Activated naive CD8-positive, alpha-beta T cell treated with anti-CD3 and anti-CD28 coated beads for 36 hours (primary cell): Measurements from ENCODE around the gene EBNA1BP2. TPM values are rescaled to one million over a fixed set of nuclear protein-coding genes. Genes with fewer than 3 reads are reported as not detected.

Source experiments
- DNase-seq: peaks from one replicate; pipeline ENCODE4 v3.0.0; 2021
- H3K27ac Mint-ChIP-seq: one replicate; pipeline ENCODE4 v1.8.0; 2022; ENCODE audit warnings: mild to moderate bottlenecking, moderate library complexity, mixed read lengths
- H3K27me3 Mint-ChIP-seq: one replicate; pipeline ENCODE4 v1.8.0; 2022; ENCODE audit warnings: mild to moderate bottlenecking, mixed read lengths
- H3K36me3 Mint-ChIP-seq: one replicate; pipeline ENCODE4 v1.8.0; 2021; ENCODE audit warnings: mild to moderate bottlenecking, mixed read lengths
- H3K4me1 Mint-ChIP-seq: one replicate; pipeline ENCODE4 v1.8.0; 2021; ENCODE audit warnings: mixed read lengths
- H3K4me3 Mint-ChIP-seq: one replicate; pipeline ENCODE4 v1.8.0; 2022; ENCODE audit warnings: mild to moderate bottlenecking, moderate library complexity, mixed read lengths
- H3K9me3 Mint-ChIP-seq: one replicate; pipeline ENCODE4 v1.8.0; 2022; ENCODE audit warnings: mixed read lengths
- total RNA-seq, 2 experiments: library from RNA; stranded (reverse); gene quantifications; one replicate each; pipeline ENCODE4 v1.2.3, GENCODE V29; 2021

The EBNA1BP2 gene
- total RNA-seq, 2 experiments from 2014 or later: 164 to 167 TPM

DNA sequence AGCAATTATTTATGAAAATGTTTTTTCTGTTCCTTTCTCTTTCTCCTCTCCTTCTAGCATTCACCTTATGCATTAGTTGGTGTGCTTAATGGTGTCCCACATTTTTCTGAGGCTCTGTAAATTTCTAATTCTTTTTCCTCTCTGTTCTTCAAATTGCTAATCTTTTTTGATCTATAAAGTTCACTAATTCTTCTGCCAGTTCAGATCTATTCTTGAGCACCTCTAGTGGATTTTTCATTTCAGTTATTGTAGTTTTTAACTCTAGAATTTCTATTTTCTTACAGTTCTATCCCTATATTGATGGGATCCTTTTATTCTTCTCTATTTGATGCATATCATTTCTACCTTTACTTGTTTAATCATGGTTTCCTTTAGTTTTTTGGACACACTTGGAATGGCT, 22.4 kb upstream of the EBNA1BP2 start:
- no peak overlapping the region for H3K27ac Mint-ChIP-seq
- no peak for DNase-seq
- H3K4me1 Mint-ChIP-seq: no peaks in the 10 kb centered on the region
- peaks cover 17% of the 10 kb centered on the region for H3K9me3 Mint-ChIP-seq
- H3K27me3 Mint-ChIP-seq: peaks cover 23% of the 10 kb centered on the region
- H3K36me3 Mint-ChIP-seq: peaks cover 7% of the 10 kb centered on the region
- H3K4me3 Mint-ChIP-seq: no peak overlapping the region

DNA sequence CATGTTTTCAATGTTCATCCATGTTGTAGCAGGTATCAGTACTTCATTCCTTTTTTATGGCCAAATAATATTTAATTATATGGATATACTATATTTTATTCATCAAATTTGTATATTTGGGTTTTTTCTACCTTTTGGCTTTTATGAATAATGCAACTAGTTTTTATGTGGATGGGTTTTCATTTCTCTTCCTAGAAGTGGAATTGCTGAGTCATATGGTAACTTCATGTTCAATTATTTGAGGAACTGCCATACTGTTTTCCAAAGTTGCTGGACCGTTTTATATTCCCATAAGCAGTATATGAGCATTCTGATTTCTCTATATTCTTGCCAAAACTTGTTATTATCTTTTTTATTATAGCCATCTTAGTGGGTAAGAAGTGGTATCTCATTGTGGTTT, 16.0 kb upstream of the EBNA1BP2 start:
- no peak for DNase-seq
- Mint-ChIP-seq H3K4me3 (no peak overlapping the region), H3K36me3 (peaks cover 5% of the 10 kb centered on the region), H3K27ac (no peak overlapping the region), H3K27me3 (peaks cover 16% of the 10 kb centered on the region), H3K9me3 (peaks cover 14% of the 10 kb centered on the region), H3K4me1 (no peaks in the 10 kb centered on the region)

DNA sequence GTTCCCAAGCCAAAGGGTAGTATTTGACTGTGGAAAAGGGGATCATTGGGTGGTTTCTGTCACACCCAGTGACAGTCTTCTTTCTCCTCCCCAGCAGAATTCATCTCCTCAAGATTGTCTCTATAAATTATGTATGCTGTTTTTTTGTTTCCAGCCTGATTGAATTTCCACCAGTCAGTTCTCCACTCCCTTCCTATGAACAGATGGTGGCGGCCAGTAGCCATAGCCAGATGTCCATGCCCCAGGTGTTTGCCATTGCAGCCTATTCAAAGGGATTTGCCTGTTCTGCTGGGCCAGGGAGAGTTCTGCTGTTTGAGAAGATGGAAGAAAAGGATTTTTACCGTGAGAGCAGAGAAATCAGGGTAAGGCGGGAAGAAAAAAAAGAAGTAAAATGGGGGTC, 12.9 kb upstream of the EBNA1BP2 start:
- H3K9me3 Mint-ChIP-seq: peaks cover 6% of the 10 kb centered on the region
- H3K27me3 Mint-ChIP-seq: peaks cover 11% of the 10 kb centered on the region
- no peak for DNase-seq
- H3K36me3 Mint-ChIP-seq: peaks cover under 1% of the 10 kb centered on the region
- H3K27ac Mint-ChIP-seq: no peak overlapping the region
- no peak overlapping the region for H3K4me3 Mint-ChIP-seq
- H3K4me1 Mint-ChIP-seq: no peaks in the 10 kb centered on the region

DNA sequence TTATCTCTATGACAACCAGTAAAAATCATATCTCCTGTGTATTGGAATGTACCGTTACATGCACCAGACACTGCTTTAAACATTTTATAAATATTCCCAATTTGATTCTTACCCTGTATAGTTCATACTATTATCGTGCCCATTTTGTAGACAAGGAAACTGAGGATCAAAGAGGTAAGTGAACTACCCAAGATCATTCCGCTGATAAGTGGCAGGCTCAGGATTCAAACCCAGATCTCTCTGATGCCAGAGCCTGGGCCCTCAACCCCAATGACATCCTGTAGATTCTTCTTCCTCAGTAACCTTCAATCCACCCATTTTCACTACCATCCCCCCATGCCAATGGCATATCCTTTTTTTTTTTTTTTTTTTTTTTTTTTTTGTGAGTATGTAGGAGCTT, 12.3 kb upstream of the EBNA1BP2 start:
- DNase-seq: no peak
- Mint-ChIP-seq H3K4me3 (no peak overlapping the region), H3K27ac (no peak overlapping the region), H3K4me1 (no peaks in the 10 kb centered on the region), H3K36me3 (no peaks in the 10 kb centered on the region), H3K9me3 (peaks cover under 1% of the 10 kb centered on the region), H3K27me3 (peaks cover 7% of the 10 kb centered on the region)

DNA sequence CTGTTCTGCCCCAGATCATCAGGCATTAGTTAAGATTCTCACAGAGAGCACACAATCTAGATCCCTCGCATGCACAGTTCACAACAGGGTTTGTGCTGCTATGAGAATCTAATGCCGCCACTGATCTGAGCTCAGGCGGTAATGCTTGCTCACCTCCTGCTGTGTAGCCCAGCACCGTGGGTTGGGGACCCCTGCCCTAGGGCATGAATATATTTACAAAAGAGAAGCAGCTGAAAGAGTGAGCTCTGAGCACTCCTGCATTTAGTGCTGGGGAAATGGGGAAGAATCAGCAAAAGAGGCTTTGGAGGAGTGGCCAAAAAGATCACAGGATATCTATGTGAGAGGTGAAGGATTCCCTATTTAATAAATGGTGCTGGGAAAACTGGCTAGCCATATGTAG, 5.6 kb upstream of the EBNA1BP2 start:
- no peak for DNase-seq
- peaks cover 27% of the 10 kb centered on the region for H3K27me3 Mint-ChIP-seq
- H3K4me1 Mint-ChIP-seq: peaks cover 4% of the 10 kb centered on the region
- H3K27ac Mint-ChIP-seq: no peak overlapping the region
- H3K9me3 Mint-ChIP-seq: peaks cover 2% of the 10 kb centered on the region
- no peak overlapping the region for H3K4me3 Mint-ChIP-seq
- H3K36me3 Mint-ChIP-seq: peaks cover 2% of the 10 kb centered on the region

DNA sequence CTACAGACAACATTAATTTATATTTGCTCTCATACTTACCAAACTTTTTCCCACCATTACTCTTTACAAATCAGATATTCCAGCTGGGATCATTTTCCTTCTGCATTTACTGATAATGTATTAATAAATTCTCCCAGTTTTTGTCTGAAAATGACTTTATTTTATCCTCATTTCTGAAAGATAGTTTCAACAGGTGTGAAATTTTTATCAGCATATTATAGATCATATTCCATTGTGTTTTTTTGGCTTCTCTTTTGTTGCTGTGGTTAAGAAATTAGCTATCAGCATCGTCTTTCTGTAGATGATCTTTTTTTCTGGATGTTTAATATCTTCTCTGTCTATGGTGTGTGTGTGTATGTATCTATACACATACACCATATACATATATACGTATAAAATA, 2.8 kb upstream of the EBNA1BP2 start:
- H3K4me3 Mint-ChIP-seq: no peak overlapping the region
- H3K27me3 Mint-ChIP-seq: peaks cover 27% of the 10 kb centered on the region
- peaks cover 21% of the 10 kb centered on the region for H3K36me3 Mint-ChIP-seq
- H3K27ac Mint-ChIP-seq: no peak overlapping the region
- no peak for DNase-seq
- H3K9me3 Mint-ChIP-seq: peaks cover 2% of the 10 kb centered on the region
- H3K4me1 Mint-ChIP-seq: peaks cover 22% of the 10 kb centered on the region

DNA sequence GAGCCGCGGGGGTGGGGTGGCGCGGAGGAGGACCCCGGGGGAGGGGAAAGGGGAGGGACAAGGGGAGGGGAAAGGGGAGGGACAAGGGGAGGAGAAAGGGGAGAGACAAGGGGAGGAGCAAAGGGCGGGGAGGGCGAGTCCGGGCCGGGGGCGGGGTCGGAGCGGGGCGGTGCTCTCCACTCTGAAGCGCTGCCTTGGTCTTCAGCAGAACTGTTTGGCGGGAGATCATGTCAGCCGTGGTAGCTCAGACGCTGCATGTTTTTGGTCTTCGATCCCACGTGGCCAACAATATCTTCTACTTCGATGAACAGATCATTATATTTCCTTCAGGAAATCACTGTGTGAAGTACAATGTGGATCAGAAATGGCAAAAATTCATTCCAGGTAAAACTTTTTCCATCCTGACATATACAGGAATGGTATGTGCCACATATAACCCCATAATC, 460 bp upstream of the EBNA1BP2 start:
- H3K27ac Mint-ChIP-seq: peak overlapping the region; percentile 96

DNA sequence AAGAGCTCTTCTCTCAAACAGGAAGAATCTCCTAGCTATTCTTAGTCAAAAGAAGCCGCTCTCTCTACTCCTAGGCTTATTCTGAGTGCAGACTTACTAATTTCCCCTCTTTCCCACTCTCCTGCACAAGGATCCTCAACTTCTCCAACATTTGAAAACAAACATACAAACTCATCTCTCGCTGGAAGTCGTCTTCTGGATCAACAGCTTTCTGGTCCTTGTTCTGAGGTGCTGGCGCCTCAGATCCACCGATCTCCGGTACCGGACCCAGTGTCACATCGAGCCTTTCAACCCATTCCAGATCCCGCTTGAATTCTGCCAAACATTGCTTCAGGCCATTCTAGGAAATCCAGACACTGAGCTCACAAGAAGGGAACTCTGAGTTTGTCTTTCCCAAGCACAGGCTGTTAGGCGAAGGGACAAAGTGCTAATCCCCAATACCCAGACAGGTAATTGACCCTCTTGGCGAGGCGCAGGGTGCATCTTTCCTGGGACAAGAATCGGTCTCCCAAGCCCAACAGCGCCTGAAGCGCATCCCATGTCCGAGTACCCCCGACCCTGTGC, 696 bp downstream of the EBNA1BP2 start:
- Mint-ChIP-seq H3K4me3 (peak overlapping the region; percentile 90), H3K27me3 (peaks cover 15% of the 10 kb centered on the region), H3K27ac (peak overlapping the region; percentile 96), H3K36me3 (peaks cover 40% of the 10 kb centered on the region), H3K4me1 (peaks cover 30% of the 10 kb centered on the region), H3K9me3 (peaks cover 2% of the 10 kb centered on the region)
- DNase-seq: no peak

More for the DNA sequence above, 460 bp upstream of the EBNA1BP2 start:
- H3K4me3 Mint-ChIP-seq: peak overlapping the region; percentile 90
- peak; percentile 81 for DNase-seq
- peaks cover 22% of the 10 kb centered on the region for H3K27me3 Mint-ChIP-seq
- peaks cover 30% of the 10 kb centered on the region for H3K4me1 Mint-ChIP-seq
- peaks cover 2% of the 10 kb centered on the region for H3K9me3 Mint-ChIP-seq
- H3K36me3 Mint-ChIP-seq: peaks cover 37% of the 10 kb centered on the region

DNA sequence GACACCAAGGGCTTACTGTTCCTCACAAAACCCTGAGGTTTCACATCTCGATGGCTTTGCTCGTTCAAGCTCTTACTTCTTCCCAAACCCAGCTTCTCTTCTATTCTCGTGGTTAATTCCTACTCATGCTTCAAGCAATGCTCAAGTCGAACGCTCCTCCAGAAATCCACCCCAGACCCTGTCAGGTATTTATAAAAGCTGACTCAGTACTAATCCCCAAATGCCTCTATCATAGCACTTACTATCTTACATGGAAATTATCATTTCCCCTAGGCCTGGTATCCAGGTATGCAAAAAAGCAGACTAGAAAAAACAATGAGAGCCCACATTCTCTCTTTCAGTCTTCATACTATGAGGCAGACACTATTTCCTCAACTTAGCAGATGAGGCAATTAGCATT, 6.3 kb downstream of the EBNA1BP2 start:
- Mint-ChIP-seq H3K27ac (no peak overlapping the region), H3K27me3 (no peaks in the 10 kb centered on the region), H3K9me3 (no peaks in the 10 kb centered on the region), H3K4me1 (peaks cover 17% of the 10 kb centered on the region), H3K36me3 (peaks cover 44% of the 10 kb centered on the region), H3K4me3 (no peak overlapping the region)
- no peak for DNase-seq

DNA sequence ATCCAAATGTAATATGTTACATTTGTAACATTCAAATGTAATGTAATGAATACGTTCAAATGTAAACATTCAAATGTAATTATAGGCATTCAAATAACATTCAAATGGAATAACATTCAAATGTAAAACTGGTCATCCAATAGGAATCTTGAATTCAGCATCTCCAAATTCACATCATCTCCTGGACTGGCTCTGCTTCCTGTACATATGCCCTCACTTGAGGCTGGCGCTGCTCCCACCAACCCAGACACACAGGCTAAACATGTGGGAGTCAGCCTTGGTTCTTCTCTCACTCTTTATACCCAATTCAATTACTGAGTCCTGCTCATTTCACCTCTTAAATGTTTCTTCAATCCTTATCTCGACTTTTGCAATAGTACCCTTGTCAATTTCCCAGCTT, 6.9 kb downstream of the EBNA1BP2 start:
- Mint-ChIP-seq H3K36me3 (peaks cover 38% of the 10 kb centered on the region), H3K4me1 (peaks cover 11% of the 10 kb centered on the region), H3K27me3 (no peaks in the 10 kb centered on the region), H3K27ac (no peak overlapping the region), H3K4me3 (no peak overlapping the region), H3K9me3 (no peaks in the 10 kb centered on the region)
- no peak for DNase-seq

DNA sequence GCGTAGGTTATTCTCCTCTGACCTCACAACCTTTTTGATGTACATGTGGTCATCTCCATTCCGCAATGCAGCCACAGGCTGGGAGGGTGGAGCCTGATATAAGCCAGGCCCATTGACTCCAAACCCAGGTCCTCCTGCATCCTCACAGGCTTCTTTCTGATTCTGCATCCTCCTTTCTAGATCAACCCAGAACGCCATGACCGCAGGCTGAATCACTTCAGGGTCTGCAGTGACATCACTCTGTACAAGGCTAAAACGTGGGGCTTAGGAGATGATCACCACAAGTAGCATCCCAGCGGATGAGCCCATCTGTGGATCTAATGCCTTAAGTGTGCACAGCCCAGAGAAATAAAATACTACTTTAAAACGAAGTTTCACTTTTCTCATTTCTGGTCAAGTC, 16.1 kb downstream of the EBNA1BP2 start:
- Mint-ChIP-seq H3K27ac (no peak overlapping the region), H3K4me1 (no peaks in the 10 kb centered on the region), H3K27me3 (peaks cover 7% of the 10 kb centered on the region), H3K36me3 (no peaks in the 10 kb centered on the region), H3K9me3 (no peaks in the 10 kb centered on the region), H3K4me3 (no peak overlapping the region)
- no peak for DNase-seq

DNA sequence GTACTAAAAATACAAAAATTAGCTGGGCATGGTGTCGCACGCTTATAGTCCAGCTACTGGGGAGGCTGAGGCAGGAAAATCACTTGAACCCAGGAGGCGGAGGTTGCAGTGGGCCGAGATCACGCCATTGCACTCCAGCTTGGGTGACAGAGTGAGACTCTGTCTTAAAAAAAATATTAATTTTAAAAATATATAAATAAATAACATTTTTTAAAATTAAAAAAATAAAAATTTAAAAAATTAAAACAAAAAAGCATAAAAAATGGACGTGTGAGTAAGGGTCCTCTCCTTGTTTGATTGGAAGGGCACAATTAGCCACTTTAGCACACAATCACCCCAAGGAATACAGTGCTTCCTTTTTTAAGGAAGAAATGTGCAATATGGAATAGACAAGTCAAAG, 18.6 kb downstream of the EBNA1BP2 start:
- Mint-ChIP-seq H3K4me1 (no peaks in the 10 kb centered on the region), H3K27me3 (peaks cover 23% of the 10 kb centered on the region)

DNA sequence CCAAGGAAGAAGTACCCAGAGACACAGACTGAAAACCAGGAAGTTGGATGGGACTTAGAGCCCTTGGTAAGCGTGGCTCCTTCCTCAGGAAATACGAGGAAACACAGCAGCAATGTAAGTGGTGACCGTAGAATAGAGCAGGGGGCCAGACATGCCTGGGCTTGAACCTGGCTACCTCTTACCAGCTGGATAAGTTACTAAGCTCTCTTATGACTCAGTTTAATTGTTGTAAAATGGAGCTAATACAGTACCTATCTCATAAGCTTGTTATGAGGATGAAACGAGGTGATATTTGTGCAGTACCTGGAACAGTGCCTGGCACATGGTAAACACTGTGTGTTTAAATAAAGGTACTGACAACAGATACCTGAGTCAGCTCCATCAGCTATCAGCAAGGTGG, 19.2 kb downstream of the EBNA1BP2 start:
- no peaks in the 10 kb centered on the region for H3K4me1 Mint-ChIP-seq
- H3K27ac Mint-ChIP-seq: no peak overlapping the region
- no peaks in the 10 kb centered on the region for H3K9me3 Mint-ChIP-seq
- no peak overlapping the region for H3K4me3 Mint-ChIP-seq
- H3K36me3 Mint-ChIP-seq: no peaks in the 10 kb centered on the region
- peaks cover 26% of the 10 kb centered on the region for H3K27me3 Mint-ChIP-seq
- DNase-seq: no peak

More for the DNA sequence above, 18.6 kb downstream of the EBNA1BP2 start:
- H3K36me3 Mint-ChIP-seq: no peaks in the 10 kb centered on the region
- no peak overlapping the region for H3K4me3 Mint-ChIP-seq
- H3K9me3 Mint-ChIP-seq: no peaks in the 10 kb centered on the region
- DNase-seq: no peak
- H3K27ac Mint-ChIP-seq: no peak overlapping the region

DNA sequence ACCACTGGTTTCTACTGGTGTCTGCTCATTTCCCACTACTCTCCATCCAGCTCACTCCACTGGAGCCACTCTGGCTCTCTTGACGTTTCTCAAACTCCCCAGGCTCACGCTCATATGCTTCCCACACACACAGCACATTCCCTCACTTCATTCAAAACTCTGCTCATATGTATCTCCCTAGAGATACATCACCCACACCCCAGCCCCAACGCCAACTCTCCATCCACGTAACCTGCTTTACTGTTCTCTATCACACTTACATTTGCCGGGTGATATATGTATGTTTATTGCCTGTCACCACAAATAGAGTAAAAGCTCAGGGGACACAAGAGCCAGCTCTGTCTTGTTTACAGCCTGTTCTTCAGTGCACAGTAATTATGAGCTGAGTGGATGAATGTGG, 22.2 kb downstream of the EBNA1BP2 start:
- Mint-ChIP-seq H3K27ac (no peak overlapping the region), H3K27me3 (peaks cover 52% of the 10 kb centered on the region), H3K4me3 (no peak overlapping the region), H3K9me3 (no peaks in the 10 kb centered on the region), H3K36me3 (no peaks in the 10 kb centered on the region), H3K4me1 (no peaks in the 10 kb centered on the region)
- DNase-seq: no peak

DNA sequence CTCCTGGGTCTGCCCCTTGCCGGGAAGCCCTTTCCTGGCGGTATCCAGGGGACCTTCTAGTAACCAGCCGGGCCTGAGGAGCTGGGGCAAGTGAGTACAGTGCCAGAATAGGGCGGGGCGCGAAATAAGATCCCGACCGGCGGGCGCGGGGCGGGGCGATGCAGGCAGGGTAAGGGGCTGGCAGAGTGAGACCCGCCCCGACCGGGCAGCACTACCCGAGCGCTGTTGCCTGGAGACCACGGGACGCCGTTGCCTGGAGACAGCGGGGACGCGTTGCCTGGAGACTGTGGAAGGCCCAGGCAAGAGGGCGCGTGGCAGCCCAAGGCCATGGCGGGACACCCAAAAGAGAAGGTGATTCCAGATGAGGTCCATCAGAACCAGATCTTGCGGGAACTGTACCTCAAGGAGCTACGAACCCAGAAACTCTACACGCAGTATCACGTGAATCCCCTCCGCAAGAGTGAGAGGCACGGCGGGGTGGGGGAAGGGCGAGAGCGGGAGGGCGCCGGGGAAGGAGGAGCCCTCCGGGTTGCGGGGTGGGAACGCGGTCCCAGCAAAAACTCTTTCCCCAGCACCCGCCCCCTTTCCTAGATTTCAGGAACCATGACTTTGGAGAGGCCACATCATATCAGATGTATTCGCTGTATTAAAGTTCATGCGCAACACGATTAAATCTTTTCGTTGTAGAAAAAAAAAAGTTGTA, 24.3 kb downstream of the EBNA1BP2 start:
- peak; percentile 53 for DNase-seq
- no peaks in the 10 kb centered on the region for H3K4me1 Mint-ChIP-seq
- H3K36me3 Mint-ChIP-seq: no peaks in the 10 kb centered on the region
- peaks cover 74% of the 10 kb centered on the region for H3K27me3 Mint-ChIP-seq
- H3K4me3 Mint-ChIP-seq: peak overlapping the region; percentile 5
- H3K27ac Mint-ChIP-seq: no peak overlapping the region
- no peaks in the 10 kb centered on the region for H3K9me3 Mint-ChIP-seq

DNA sequence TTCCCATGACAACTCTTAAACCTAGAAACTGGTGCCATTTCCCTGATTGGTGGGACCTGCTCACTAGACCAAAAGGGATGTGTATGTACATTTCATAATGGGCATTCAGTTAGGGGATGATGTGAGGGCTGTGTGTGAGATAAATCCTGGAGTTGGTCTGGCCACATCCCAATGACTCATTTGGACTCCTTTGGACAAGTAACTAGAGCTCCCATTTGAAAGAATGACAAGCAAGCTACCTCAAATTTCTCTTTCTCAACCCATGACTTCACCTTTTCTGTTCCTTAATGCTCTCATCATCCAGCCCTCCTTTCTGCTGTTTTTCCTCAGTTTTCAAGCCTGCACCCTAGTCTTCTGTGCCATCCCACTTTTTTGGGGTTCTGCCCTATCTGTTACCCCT, 27.9 kb downstream of the EBNA1BP2 start:
- no peaks in the 10 kb centered on the region for H3K36me3 Mint-ChIP-seq
- no peak overlapping the region for H3K27ac Mint-ChIP-seq
- H3K9me3 Mint-ChIP-seq: peaks cover 1% of the 10 kb centered on the region
- DNase-seq: no peak
- H3K4me1 Mint-ChIP-seq: no peaks in the 10 kb centered on the region
- H3K4me3 Mint-ChIP-seq: no peak overlapping the region
- H3K27me3 Mint-ChIP-seq: peaks cover 66% of the 10 kb centered on the region
